HT-29 (cell line): Measurements from ENCODE around the gene PQBP1. TPM values are rescaled to one million over a fixed set of nuclear protein-coding genes. Genes with fewer than 3 reads are reported as not detected.

Source experiments
- DNase-seq: peaks from one replicate; pipeline ENCODE4 v3.0.0-alpha.2; 2015; ENCODE audit warnings: low spot score
- total RNA-seq: library from RNA; depleted of rRNA; stranded (reverse); fragments of >200 nt; shearing (Covaris generic); gene quantifications from 2 replicates; pipeline ENCODE4 v1.2.3, GENCODE V29; 2014

PQBP1 gene
- total RNA-seq, 1 experiment from 2014 or later: 86.3 TPM

GRCh38 chrX:48920718-48921104, 23.0 kb downstream of the PQBP1 start:
- no peak for DNase-seq

DNA sequence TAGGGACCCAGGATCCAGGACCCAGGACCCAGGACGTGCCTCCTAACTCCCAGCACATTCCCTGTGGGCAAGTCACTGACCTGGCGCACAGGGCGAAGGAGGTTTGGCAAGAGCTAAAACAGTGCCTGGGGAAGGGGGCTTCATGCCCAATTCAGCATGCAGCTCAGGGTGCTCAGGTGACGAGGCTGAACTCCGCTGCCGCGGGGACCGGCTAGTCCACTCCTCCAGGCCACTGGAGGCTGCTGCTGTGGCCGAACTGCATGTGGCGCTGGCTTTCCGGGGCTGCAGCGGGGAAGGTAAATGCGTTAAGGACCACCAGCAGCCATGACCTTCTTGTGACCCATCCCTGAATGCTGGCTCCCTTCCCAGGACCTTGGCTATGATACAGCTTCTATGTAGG, 26.0 kb downstream of the PQBP1 start:
- DNase-seq: no peak

DNA sequence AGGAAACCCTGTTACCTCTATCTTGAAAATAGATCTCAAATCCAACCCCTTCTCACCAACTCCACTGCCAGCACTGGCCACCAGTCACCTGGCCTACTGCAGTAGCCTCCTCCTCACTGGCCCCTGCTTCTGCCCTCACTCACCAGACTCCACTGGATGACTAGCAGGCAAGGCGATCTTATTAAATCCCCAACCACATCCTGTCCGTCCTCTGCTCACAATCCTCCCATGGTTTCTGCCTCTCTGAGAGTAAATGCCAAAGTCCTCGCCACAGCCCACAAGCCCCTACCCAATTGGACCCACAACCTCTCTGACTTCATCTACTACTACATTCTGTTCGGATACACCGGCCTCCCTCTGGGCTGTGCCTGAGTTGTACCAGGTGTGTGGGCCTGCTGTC, 26.5 kb downstream of the PQBP1 start:
- DNase-seq: no peak

DNA sequence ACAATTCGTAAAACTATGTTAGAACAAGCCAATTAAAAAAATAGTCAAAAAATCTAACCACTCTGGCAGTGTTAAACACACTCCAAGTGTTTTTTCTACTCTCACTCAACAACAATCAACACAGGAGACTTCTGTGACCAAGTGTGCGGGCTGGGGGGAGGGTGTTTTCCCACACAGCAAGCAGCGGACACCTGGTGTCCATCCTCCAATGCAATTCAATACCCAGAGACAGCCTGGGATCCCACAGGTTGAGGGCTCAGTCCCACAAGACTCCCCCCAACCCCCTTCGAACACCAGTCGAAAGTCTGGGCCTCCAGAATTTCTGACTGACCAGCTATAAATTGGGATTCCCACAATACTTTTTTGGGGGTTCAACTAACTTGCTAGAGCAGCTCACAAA, 29.4 kb downstream of the PQBP1 start:
- DNase-seq: no peak

- DNase-seq: no peak
These were observed 30.1 kb downstream of the PQBP1 start for GRCh38 chrX:48927736-48928382.

- DNase-seq: no peak
These were observed 36.0 kb downstream of the PQBP1 start for GRCh38 chrX:48933757-48934156.

- no peak for DNase-seq
These were observed 37.0 kb downstream of the PQBP1 start for GRCh38 chrX:48934581-48935300.

DNA sequence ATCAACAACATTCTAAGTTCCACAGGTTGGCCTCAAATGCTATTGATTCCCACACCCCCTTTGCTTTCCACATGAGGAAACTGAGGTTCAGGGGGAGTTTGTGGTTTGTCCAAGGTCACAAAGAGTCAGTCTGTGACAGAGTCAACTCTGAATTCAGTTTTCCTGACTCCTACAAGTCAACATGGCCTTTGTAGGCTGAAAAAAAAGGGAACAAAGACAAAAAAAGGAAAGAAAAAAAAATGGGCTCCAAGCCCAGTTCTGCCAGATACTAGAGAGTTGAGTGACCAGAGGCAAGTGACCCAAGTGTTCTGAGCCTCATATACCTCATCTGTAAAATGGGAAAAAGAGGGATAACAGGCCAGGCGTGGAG, 37.6 kb downstream of the PQBP1 start:
- DNase-seq: no peak

DNA sequence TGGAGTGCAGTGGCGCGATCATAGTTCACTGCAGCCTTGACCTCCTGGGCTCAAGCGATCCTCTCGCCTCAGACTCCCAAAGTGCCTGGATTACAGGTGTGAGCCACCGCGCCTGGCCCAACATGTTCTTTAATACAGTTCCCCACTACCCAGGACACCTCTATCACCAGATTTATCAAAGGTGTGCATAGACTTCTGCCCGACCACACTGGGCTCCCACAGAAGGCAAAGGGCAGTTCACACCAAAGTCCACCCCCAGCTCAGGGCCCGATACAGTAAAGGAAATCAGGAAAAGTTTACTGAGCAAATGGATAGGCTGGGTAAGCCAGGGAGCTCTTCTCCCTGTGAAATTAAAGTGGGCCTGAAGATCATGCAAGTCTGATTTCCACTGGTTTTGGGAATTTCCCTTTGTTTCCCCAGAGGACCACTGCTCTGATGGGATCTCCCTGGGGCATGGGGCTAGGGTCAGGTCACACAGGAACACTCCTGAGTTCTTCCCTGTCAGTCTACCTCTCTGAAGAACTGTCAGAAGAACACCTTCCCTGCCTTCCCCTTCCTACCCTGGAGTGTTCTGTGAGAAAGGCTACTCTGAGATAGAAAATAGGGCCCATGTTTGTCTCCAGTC, 38.8 kb downstream of the PQBP1 start:
- no peak for DNase-seq

DNA sequence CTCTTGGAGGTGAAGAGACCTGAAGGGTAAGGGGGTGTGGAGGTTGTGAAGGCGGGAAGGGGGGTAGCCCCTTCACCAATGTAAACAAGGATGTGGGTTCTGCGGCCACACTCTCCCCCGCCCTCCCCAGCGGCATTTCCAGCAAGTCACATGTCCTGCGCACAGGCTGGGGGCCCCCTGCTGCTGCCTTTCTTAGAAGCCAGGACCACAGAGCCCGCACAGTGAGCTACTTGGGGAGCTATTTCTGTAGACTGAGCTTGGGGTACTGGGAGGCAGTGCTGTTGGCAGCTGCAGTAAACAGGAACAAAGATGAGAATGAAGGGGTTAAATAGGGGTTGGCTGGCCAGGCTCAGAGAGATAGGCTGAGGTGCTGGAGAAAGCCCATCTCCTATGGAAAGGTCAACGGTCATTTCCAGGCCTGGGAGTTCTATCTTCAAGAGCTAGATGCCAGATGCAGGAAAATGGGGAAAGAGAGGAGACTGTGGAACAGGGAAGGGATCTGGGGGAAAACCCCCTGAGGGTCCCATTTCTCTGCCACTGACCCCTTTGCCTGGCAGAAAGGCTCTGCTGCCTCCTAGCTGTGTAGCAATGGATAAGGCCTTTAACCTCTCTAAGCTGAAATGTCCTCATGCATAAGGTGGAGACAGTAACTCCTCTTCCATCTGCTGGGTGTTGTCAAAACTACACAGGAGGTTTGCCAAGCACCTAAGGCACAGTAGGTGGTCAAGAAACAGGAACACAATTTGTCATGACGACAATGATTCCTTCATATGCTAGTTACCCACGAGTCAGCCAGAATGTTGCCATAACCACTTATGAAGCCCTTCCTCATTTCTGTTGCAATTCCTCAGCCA, 39.6 kb downstream of the PQBP1 start:
- no peak for DNase-seq

DNA sequence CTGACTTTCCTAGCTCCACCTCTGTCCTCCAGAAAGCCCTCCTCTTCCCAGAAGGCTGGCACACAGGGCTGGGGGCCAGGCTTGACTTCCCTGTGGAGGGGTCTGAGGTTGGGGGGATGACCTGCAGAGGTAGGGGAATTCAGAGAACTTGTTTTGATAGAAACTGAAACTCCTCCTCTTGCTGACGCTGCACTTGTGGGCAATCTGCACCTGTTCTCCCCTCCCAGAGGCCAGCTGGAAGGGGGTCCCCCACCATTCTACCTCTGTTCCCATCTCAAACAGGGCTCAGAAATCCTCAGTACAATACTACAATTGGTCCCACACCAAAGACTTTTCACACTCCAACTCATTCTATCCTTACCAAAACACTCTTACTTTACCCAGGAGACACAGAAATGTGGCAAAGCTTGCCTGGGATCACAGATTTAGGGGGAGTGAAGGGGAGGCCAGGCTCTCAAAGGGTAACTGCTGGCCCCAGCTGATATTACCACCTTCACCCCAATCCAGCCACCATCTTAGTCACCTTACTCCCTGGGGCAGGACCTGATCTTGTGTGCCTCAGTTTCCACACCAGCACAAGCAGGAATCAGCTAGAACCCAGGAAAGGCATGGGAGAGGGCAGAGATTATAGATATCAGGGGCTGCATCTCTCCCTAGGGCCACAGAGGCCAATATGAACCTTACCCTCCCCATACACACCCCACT, 41.1 kb downstream of the PQBP1 start:
- DNase-seq: no peak

DNA sequence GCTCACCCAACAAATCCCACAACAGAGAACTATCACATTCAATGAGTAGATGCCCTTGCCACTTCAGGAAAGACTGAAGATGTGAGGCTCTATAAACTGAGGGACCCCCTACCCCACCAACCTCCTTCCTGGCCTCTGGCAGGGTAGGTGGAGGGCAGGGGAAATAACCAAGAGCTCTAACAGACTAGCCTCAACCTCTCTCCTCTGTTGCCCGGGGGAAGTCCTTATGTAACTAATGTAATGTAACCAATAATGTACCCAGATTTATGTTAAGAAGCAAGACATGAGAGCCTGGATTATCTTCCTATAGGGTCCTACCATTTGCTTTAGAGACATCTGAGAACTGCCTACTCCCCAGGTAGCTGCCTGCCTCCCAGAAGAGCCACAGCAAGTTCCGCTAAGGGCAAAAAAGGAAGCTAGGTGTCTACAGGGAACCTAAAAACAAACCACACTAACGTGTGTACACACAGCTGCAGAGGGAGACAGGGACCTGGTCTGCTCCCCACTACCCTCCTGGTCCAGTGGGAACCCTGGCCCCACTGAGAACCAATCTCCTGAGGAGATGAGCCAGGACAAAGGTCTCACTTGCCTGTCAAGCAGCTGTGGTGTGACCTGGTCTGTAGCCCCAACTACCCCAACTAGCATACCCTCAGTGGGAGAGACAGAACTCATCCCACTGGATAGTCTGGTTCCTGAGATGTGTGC, 41.9 kb downstream of the PQBP1 start:
- DNase-seq: no peak

GRCh38 chrX:48940404-48940955, 42.8 kb downstream of the PQBP1 start:
- no peak for DNase-seq

DNA sequence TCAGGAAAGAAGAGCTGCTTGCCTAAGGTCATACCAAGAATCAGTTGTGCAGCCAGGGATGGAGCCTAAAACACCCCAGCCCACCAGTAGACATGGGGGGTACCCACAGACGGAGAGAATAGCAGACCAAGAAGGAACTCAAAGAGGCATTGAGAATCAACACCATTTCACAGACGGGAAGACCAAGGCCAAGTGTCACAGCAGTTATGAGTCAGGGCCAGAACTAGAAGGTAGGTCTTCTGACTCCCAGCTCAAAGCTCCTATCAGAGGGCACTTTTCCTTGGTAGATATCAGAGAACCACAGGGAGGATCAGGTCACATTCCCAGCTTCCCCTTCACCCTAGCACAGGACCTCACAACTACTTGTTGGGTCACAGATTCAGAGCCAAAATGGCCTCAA, 45.2 kb downstream of the PQBP1 start:
- DNase-seq: no peak

- peak; percentile 67 for DNase-seq
These were observed 48.0 kb downstream of the PQBP1 start for GRCh38 chrX:48945517-48946348.

DNA sequence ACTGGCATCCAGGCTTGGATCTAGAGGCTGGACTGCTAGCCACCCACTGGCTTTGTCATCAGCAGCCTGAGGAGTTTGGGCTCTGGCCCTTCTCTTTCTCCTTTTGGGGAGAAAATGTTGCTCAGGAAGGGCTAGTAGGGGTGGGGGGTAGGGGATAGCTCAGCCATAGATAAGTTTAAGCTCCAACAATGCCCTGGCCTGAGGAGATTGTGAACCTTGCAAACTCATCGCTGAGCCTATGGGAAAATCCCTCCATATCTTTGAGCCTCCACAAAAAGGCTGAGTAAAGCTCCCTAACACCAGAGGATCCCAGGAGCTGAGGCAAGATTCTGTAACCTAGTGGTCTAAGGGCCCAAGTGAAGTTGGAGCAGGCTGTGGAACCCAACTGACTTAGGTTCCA, 50.9 kb downstream of the PQBP1 start:
- DNase-seq: no peak
